Prostate gland (tissue), 2 donors: ENCODE results near the gene TLE1. TPM values are rescaled to one million over a fixed set of nuclear protein-coding genes. Genes with fewer than 3 reads are reported as not detected.

Source experiments
- DNase-seq: peaks from one replicate; pipeline ENCODE4 v3.0.0-alpha.2; 2019; ENCODE audit warnings: low spot score
- H3K27ac ChIP-seq, 2 donors: fragments of 200-600 bp; sonication (generic); 2 replicates each; pipeline ENCODE4 v1.5.1; 2017 to 2019
- H3K27me3 ChIP-seq: fragments of 200-600 bp; sonication (generic); replicated peaks from 2 replicates; pipeline ENCODE4 v1.5.1; 2019; ENCODE audit not compliant: insufficient read depth
- H3K36me3 ChIP-seq, 2 donors: fragments of 200-600 bp; sonication (generic); 1 replicate in 1 of 2; 2 replicates in 1 of 2; pipeline versions ENCODE4 v1.5.1 to v1.8.1; 2017 to 2019
- H3K4me1 ChIP-seq: fragments of 200-600 bp; sonication (generic); replicated peaks from 2 replicates; pipeline ENCODE4 v1.5.1; 2019
- H3K4me3 ChIP-seq, 2 donors: fragments of 200-600 bp; sonication (generic); 2 replicates each; pipeline ENCODE4 v1.5.1; 2017 to 2019
- H3K9me3 ChIP-seq: fragments of 200-600 bp; sonication (generic); 2 replicates; pipeline ENCODE4 v1.5.1; 2017
- CTCF ChIP-seq, 4 experiments: fragments of 200-600 bp in 2 of 4; fragments of 450-650 bp in 2 of 4; sonication (generic) in 2 of 4; IDR thresholded peaks; 1 replicate in 3 of 4; 2 replicates in 1 of 4; pipeline ENCODE4 v1.5.1; 2016 to 2019; ENCODE audit warnings: antibody characterized with exemption in 4 of 4, mild to moderate bottlenecking in 2 of 4, moderate library complexity in 2 of 4
- POLR2A ChIP-seq: fragments of 450-650 bp; IDR thresholded peaks from one replicate; pipeline ENCODE4 v1.6.1; 2016; ENCODE audit warnings: antibody characterized with exemption, mild to moderate bottlenecking
- POLR2AphosphoS5 ChIP-seq: sonication (generic); formaldehyde crosslinking; IDR thresholded peaks from one replicate; pipeline ENCODE4 v1.6.1; 2017; ENCODE audit warnings: antibody characterized with exemption
- WGBS: methylation state at CpG from one replicate; pipeline ENCODE4 v1.1.5; 2018; 5-methylcytosine and 5-hydroxymethylcytosine counted together
- intact Hi-C: fragments of 100-400 bp; cut with DNase I; formaldehyde crosslinking; loops from one replicate; pipeline ENCODE4 v1.14.2; 2022
- total RNA-seq, 2 donors: library from RNA; depleted of rRNA; stranded (reverse); fragments of >200 nt; gene quantifications; one replicate each; pipeline ENCODE4 v1.1.0, GENCODE V29; 2016

TLE1 gene
- total RNA-seq, 2 donors from 2014 or later = 61.0 to 89.5 TPM

- H3K4me3 ChIP-seq = no peak overlapping the region
- intact Hi-C loops = loop anchor here (5.0 kb wide), 2 partner anchors 87 to 102 kb away; partner anchors contain the start of gene TLE1
- H3K27me3 ChIP-seq = no peaks in the 10 kb centered on the region
- TF ChIP-seq POLR2AphosphoS5 (no peak), CTCF (IDR thresholded peaks at IDR 0.05) (no peak), POLR2A (no peak)
- no peaks in the 10 kb centered on the region for H3K4me1 ChIP-seq
- H3K9me3 ChIP-seq = no peaks in the 10 kb centered on the region
- H3K36me3 ChIP-seq = no peaks in the 10 kb centered on the region
- no peak overlapping the region for H3K27ac ChIP-seq
- 77% methylated on average over 11 of the region's 11 CpGs for WGBS
- DNase-seq = no peak
These were observed 104.1 kb downstream of the TLE1 start for GRCh38 chr9:81585191-81585763.

- H3K4me3 ChIP-seq = no peak overlapping the region
- no peaks in the 10 kb centered on the region for H3K36me3 ChIP-seq
- H3K27me3 ChIP-seq = no peaks in the 10 kb centered on the region
- 95% methylated on average over 8 of the region's 8 CpGs for WGBS
- intact Hi-C loops = loop anchor here (5.0 kb wide), 1 partner anchor 87 kb away; no protein-coding TSS in a partner anchor
- no peaks in the 10 kb centered on the region for H3K9me3 ChIP-seq
- no peak overlapping the region for H3K27ac ChIP-seq
- TF ChIP-seq CTCF (IDR thresholded peaks at IDR 0.05) (no peak), POLR2AphosphoS5 (no peak), POLR2A (no peak)
- no peak for DNase-seq
- no peaks in the 10 kb centered on the region for H3K4me1 ChIP-seq
These were observed 105.2 kb downstream of the TLE1 start for GRCh38 chr9:81584099-81584498.

- Histone ChIP-seq H3K9me3 (no peaks in the 10 kb centered on the region), H3K36me3 (no peaks in the 10 kb centered on the region), H3K4me3 (no peak overlapping the region), H3K27ac (no peak overlapping the region), H3K4me1 (no peaks in the 10 kb centered on the region), H3K27me3 (no peaks in the 10 kb centered on the region)
- TF ChIP-seq POLR2AphosphoS5 = no peak
- intact Hi-C loops = loop anchor here (5.0 kb wide), 1 partner anchor 85 kb away; no protein-coding TSS in a partner anchor
- DNase-seq = no peak
- 56% methylated on average over 3 of the region's 3 CpGs for WGBS
These were observed 107.4 kb downstream of the TLE1 start for GRCh38 chr9:81581986-81582385.

GRCh38 chr9:81579381-81579780, 110.0 kb downstream of the TLE1 start:
- H3K4me3 ChIP-seq = no peak overlapping the region
- H3K27me3 ChIP-seq = no peaks in the 10 kb centered on the region
- WGBS = 86% methylated on average over 4 of the region's 4 CpGs
- H3K9me3 ChIP-seq = no peaks in the 10 kb centered on the region
- intact Hi-C loops = no loop called here
- TF ChIP-seq POLR2AphosphoS5 (no peak), CTCF (IDR thresholded peaks at IDR 0.05) (no peak), POLR2A (no peak)
- no peak for DNase-seq
- H3K36me3 ChIP-seq = no peaks in the 10 kb centered on the region
- H3K4me1 ChIP-seq = no peaks in the 10 kb centered on the region
- no peak overlapping the region for H3K27ac ChIP-seq

GRCh38 chr9:81578606-81579005, 110.7 kb downstream of the TLE1 start:
- intact Hi-C loops = no loop called here
- H3K27me3 ChIP-seq = no peaks in the 10 kb centered on the region
- no peak overlapping the region for H3K4me3 ChIP-seq
- H3K27ac ChIP-seq = no peak overlapping the region
- H3K4me1 ChIP-seq = no peaks in the 10 kb centered on the region
- no peaks in the 10 kb centered on the region for H3K36me3 ChIP-seq
- DNase-seq = no peak
- no peaks in the 10 kb centered on the region for H3K9me3 ChIP-seq
- TF ChIP-seq POLR2AphosphoS5 (no peak), CTCF (IDR thresholded peaks at IDR 0.05) (no peak), POLR2A (no peak)
